HepG2 (cell line): ENCODE measurements around the gene CAPN7.

Source experiments
- ARHGAP35 ChIP-seq: sonication (generic); formaldehyde crosslinking; IDR thresholded peaks from 2 replicates; pipeline ENCODE4 v1.9.0; 2022; ENCODE audit warnings: mild to moderate bottlenecking, inconsistent platforms, moderate library complexity, missing genetic modification reagents, borderline replicate concordance
- BRCA1 ChIP-seq: sonication (generic); formaldehyde crosslinking; IDR thresholded peaks from 2 replicates; pipeline ENCODE4 v1.4.0; 2020; ENCODE audit warnings: missing genetic modification reagents
- CEBPG ChIP-seq: IDR thresholded peaks from 2 replicates; pipeline ENCODE4 v1.6.1; 2016
- CTCF ChIP-seq: sonication (generic); formaldehyde crosslinking; IDR thresholded peaks from 2 replicates; pipeline ENCODE4 v1.5.0; 2020; ENCODE audit warnings: mild to moderate bottlenecking, missing genetic modification reagents, moderate library complexity
- TSC22D2 ChIP-seq: sonication (generic); formaldehyde crosslinking; IDR thresholded peaks from 2 replicates; pipeline ENCODE4 v1.5.1; 2020; ENCODE audit warnings: missing genetic modification reagents, mild to moderate bottlenecking, borderline replicate concordance
- ZNF577 ChIP-seq: sonication (generic); formaldehyde crosslinking; IDR thresholded peaks from 2 replicates; pipeline ENCODE4 v1.4.0; 2020; ENCODE audit warnings: mild to moderate bottlenecking, low read depth, missing genetic modification reagents, borderline replicate concordance
- TF ChIP-seq, protein P1 (sequence below): sonication (generic); formaldehyde crosslinking; IDR thresholded peaks from 2 replicates; pipeline ENCODE4 v1.8.1; 2022; ENCODE audit warnings: mild to moderate bottlenecking, missing genetic modification reagents

DNA sequence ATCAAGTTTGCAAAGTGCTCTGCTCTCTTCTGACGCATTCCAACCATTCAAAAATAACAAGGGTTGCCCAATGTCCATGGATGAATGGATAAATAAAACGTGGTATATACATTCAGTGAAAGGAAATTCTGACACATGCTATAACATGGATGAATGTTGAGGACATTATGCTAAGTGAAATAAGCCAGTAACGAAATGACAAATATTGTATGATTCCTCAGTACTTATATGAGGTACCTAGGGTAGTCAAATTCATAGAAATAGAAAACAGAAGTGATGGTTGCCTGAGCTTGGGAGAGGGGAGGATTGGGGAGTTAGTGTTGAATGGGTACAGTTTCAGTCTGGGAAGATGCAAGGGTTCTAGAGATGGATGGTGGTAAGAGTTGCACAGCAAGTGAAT lies 92.5 kb downstream of the CAPN7 start:
- TF ChIP-seq BRCA1 (CRISPR knock-in tag) (no peak), CEBPG (CRISPR knock-in tag) (no peak), TSC22D2 (CRISPR knock-in tag) (no peak), CTCF (CRISPR knock-in tag) (no peak), ARHGAP35 (CRISPR knock-in tag) (no peak), ZNF577 (no peak)
- TF ChIP-seq, protein P1, sequence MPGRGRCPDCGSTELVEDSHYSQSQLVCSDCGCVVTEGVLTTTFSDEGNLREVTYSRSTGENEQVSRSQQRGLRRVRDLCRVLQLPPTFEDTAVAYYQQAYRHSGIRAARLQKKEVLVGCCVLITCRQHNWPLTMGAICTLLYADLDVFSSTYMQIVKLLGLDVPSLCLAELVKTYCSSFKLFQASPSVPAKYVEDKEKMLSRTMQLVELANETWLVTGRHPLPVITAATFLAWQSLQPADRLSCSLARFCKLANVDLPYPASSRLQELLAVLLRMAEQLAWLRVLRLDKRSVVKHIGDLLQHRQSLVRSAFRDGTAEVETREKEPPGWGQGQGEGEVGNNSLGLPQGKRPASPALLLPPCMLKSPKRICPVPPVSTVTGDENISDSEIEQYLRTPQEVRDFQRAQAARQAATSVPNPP = no peak
